DMS 273 (cell line): Measurements from ENCODE around the gene CELA2A.
"Not testable (repeated sequence)": the region's sequence is repeated elsewhere in the genome, so short reads cannot be mapped to it uniquely, and the experiment has no call there.

Experiments
- DNase-seq: peaks from one replicate; lab custom pipeline; 2025; ENCODE audit not compliant: unreplicated experiment; lab: John Stamatoyannopoulos, UW

CELA2A gene

DNA sequence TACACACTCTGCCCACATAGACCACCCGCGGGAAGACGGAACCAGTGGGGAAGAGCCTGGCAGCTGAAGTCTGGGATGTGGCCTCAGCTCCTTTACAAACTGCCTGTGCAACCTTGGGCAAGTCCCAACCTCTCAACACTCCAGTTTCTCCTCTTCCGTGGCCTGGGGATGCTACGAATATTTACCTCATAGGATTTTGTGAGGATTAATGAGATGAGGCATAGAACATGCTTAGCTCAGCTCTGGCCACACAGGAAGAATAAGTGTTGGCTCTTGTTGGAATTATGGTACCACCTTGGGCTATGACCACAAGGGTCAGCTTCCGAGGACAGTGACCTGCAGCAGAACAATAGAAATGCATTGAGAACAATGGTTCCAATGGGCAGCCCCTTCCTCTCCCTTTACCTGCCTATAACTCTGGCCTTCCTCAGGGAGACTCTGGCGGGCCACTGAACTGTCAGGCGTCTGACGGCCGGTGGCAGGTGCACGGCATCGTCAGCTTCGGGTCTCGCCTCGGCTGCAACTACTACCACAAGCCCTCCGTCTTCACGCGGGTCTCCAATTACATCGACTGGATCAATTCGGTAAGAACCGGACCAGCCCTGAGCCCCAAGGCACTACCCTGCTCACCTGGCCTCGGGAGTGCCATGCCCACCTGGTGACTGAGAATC is 10.6 kb downstream of the CELA2A start:
- not testable (repeated sequence) for DNase-seq

DNA sequence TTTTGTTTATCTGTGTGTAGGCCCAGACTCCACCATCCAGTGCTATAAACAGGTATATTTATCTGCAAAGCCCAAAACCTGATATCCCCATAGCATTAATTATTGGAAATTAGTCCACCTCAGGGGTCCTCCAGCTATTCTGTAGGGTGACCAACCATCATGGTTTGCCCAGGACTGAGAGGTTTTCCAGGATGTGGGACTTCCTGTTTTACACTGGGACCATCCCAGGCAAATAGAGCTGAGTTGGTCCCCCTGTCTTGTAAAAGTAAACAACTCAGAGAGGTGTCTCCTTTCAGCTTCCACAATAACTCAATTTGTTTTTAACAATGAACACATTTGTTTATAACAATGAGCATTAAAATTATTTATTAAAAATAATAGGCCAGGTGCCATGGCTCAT is 11.6 kb downstream of the CELA2A start:
- DNase-seq = no peak

DNA sequence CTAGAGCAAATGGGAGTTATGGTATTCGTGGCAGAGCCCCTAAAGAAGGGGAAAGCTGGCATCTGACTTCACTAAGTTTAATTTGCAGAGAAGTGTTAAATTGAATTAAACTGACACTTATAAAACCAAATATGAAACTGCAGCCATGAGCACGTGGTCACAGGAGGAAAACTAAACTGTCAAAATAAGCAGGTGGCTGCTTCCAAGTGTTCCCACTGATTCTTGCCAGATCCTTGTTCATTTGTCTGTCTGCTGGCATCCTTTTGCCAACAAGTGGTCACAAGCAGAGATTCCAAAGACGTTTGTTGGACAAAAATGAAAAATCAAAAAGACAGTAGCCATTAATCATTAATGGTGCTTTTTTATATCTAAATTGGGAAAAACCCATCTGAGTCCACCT is 12.8 kb downstream of the CELA2A start:
- peak; percentile 57 for DNase-seq

DNA sequence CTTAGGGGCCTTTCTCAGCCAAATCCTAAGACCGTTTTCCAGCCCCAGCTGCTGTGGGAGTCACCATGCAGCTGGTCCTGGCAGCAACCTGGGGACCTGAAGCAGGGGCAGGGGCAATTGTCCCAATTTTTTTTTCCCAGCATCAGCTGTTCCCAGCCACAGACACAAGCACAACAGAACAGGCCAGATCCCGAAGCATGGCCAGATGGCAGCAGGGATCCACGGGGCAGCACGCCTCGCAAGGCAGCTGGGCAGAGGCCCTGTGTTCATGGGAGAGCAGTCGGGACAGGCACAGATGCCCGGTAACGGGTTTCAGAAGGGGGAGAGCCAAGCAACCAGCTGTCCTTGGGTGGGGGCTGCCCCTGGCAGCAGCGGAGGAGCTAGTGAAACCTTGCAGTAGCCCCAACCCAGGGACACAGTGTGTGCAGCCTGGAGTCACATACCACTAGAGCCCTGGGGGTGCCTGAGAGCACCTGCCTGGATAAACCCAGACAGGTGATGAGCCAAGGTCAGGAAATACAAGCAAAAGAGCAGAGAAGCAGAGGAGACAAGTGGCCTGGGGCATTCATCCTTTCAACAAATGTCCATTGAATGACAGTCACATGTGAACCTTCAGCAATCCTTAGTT is 13.4 kb downstream of the CELA2A start:
- peak; percentile 95 for DNase-seq

DNA sequence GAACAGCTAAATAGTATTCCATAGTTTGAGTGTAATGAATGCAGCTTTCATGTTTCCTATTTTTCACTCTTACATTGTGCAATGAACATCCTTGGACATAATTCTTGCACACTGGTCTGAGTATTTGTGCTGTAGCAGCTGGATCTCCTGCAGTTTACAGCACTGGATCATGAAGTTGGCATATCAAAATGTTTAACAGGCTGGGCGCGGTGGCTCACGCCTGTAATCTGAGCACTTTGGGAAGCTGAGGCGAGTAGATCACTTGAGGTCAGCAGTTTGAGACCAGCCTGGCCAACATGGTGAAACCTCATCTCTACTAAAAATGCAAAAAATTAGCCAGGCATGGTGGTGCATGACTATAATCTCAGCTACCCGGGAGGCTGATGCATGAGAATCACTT is 14.5 kb downstream of the CELA2A start:
- not testable (repeated sequence) for DNase-seq

DNA sequence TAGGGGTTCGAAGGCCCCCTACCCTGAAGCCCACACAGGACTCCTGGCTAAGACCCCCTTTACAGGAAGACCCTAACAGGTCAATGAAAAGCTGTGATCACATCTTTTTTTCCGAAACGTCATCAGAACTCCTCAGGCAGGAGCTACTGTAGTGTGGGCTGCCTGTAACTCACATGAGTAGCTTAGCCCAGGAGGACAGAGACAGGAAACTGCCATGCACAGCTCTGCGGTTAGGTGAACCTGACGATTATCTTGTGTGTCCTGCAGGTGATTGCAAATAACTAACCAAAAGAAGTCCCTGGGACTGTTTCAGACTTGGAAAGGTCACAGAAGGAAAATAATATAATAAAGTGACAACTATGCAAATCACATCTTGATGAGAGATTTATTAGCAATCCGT is 15.2 kb downstream of the CELA2A start:
- DNase-seq = not testable (repeated sequence)

DNA sequence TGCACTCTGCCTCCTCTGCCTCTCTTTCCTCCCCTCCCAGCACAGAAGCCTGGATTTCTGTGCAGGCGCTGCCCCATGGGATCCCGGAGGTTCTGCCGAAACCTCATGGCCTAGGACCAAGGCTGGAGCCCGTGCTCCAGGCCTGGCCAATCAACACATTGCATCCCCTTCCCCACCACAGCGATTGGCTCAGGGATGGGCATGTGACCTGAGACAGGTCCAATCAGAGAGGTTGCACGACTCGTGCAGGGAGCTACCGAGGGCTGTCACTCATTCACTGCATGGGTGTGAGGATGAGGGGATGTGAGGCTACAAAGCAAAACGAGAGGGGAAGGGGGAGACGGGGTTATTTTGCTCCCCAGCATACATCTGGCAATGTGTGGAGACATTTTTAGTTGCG is 16.1 kb downstream of the CELA2A start:
- DNase-seq = no peak

DNA sequence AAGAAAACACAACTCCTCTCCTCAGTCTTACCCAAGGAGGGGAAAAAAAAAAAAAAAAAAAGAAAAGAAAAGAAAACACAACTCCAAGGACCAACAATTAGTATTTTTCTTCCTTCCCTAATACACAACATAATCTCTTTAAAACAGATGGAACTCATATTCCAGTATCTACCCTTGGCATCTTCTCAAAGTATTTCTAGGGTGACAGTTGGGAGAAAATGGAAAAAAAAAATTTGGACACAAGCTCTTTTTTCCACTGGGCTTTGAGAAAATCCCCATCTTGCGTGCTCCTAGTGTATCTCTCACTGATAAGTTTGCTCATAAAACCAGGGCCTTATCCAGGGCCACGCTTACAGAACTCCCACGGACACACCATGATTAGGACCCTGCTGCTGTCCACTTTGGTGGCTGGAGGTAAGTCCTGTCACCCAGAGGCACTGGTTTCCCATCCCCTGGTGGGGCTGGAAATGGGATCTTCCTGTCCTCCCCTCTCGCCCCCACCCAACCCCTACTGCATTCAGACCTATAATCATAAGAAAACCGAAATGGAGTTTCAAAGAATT is 19.3 kb downstream of the CELA2A start, which contains the start of gene CELA2B:
TSS of gene CELA2B (plus strand) at position 353 of the 563 bp plus-strand sequence. CDS start at position 375, 22 bp downstream.
- no peak for DNase-seq

DNA sequence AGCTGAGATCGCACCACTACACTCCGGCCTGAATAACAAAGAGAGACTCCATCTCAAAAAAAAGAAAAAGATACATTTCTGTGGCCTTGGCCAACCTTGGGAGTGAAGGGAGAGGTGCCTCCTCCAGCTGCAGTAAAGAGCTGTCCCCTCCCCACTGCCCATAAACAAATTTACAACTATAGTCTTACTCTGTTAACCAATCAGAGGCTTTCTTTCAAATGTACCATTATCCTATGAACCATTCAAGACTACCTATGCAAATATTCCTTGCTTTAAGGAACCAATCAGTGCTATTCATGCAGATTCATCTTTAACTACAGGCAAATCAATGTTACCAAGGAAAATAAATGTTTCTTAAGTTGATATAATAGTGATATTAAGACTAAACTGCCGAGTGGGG is 20.4 kb downstream of the CELA2A start:
- DNase-seq = no peak

DNA sequence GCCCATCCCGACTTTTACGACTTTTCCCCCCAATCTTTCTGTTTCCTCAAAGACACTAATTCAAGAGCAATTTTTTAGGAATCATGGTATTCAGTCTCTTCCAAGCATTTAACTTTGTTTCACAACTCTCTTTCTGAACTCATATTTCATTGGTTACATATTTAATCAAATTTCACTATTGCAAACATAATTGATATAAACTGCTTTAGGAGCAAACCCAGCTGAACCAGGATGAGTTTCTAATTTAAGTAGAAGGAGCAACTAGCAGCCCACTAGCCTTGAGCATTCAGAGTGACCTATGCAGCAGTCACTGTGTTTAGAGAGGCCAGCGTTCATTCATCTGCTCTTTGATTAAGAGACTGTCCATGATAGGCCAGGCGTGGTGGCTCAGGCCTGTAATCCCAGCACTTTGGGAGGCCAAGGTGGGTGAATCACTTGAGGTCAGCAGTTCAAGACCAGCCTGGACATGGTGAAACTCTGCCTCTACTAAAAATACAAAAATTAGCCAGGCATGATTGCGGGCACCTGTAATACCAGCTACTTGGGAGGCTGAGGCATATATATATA is 21.2 kb downstream of the CELA2A start:
- no peak for DNase-seq

DNA sequence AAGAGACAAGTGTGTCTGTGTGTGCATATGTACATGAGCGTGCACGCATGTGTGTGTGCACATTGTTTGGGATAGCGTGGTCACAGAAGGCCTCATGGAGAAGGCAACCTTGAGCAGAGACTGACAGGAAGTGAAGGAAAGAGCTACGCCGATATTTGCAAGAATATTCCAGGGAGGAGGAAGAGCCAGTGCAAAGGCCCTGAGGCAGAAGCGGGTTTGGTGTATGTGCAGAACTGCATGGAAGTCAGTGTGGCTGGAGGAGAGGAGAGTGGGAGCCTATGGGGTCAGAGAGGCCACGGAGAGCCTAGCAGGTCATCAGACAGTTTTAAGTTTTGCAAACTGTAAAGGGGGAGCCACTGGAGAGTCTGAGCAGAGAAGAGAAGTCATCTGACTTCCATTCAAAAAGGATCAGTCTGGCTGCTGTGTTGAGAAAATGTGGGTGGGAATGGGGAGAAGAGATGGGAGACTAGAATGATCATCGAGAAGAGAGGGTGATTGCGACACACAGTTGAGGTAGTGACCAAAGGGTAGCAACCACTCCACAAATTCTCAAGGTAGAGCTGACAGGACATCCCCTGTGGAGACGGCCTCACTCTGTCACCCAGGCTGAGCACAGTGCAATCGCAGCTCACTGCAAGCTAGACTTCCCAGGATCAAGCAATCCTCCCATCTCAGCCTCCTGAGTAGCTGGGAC is 23.3 kb downstream of the CELA2A start:
- DNase-seq = no peak

DNA sequence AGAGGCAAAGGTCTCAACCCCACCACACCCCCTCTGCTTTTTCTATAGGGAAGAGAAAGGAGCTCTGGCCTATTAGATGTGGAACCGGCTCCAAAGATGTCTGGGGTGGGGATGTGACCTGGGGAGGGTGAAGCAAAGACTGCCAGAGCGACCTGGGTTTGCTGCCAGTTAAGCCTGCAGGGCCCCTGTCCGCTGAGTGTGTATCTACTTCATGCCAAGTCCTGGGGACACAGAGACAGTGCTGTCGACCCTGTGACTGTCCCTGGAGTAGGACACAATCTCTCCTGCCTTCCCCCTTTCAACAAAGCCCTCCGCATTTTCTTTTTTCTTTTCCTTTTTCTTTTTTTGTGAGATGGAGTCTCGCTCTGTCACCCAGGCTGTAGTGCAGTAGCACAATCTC is 25.9 kb downstream of the CELA2A start:
- not testable (repeated sequence) for DNase-seq

DNA sequence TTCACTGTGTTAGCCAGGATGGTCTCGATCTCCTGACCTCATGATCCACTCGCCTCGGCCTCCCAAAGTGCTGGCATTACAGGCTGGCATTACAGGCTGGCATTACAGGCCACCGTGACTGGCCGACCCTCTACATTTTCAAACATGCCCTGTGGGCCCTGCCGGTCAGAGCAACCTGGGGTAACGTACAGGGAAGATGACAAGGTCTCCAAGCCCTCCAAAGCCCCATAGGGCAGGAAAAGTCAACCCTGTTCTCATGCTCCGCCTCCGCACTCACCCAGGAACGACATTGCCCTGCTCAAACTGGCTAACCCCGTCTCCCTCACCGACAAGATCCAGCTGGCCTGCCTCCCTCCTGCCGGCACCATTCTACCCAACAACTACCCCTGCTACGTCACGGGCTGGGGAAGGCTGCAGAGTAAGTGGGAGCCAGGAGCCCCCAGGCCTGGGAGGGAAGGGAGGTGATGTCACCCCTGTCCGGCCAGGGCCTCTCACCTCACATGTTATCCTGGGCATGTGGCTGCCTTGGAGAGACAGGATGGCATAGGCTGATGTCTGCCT is 26.5 kb downstream of the CELA2A start:
- not testable (repeated sequence) for DNase-seq

DNA sequence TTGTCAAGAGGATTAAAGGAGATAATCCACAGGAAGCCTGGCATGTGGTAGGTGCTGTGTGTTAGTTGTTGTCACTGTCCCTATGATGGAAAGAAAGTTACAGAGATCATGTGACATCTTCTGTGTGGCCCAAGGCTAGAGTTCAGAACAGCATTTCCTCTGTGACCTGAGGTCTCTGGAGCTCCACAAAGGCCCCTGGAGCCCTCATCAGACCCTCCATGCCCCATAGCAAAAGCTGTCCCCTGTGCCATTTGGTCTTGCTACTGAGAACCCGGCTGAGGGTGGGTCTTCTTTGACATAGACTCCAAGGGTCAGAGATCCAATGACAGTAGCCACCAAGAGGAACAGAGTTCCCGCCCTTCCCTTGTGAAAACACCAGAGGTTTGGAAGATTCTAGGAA is 27.4 kb downstream of the CELA2A start:
- DNase-seq = no peak

DNA sequence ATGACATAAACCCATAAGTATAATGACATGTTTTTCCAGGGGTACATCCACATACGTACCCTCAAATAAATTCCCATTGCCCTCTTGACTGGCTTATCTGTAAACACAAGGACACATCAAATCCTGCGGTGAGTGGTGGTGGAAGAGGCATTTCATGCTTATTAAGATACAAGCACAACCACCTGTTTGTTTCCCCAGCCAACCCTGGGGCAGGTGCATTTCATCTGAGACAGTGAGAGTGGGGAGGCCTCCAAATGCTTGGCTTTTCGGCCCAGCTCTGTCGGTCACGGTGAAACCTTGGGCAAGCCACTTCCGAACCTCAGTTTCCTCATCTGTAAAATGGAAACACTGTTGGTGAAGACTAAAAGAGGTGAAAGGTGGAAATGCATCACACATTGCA is 27.9 kb downstream of the CELA2A start:
- DNase-seq = not testable (repeated sequence)

DNA sequence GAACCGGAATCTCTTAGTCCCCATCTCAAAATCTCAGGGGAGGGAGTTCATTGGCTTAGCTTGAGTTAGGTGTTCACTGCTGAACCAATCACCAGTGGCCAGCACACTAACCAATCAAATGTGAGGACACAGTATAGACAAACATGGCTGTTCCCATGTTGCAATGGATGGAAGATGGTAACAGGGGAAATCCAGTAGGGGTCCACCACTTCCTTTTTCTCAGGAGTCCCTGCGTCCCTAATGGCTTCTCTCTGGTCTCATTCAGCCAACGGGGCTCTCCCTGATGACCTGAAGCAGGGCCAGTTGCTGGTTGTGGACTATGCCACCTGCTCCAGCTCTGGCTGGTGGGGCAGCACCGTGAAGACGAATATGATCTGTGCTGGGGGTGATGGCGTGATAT is 29.1 kb downstream of the CELA2A start:
- no peak for DNase-seq

DNA sequence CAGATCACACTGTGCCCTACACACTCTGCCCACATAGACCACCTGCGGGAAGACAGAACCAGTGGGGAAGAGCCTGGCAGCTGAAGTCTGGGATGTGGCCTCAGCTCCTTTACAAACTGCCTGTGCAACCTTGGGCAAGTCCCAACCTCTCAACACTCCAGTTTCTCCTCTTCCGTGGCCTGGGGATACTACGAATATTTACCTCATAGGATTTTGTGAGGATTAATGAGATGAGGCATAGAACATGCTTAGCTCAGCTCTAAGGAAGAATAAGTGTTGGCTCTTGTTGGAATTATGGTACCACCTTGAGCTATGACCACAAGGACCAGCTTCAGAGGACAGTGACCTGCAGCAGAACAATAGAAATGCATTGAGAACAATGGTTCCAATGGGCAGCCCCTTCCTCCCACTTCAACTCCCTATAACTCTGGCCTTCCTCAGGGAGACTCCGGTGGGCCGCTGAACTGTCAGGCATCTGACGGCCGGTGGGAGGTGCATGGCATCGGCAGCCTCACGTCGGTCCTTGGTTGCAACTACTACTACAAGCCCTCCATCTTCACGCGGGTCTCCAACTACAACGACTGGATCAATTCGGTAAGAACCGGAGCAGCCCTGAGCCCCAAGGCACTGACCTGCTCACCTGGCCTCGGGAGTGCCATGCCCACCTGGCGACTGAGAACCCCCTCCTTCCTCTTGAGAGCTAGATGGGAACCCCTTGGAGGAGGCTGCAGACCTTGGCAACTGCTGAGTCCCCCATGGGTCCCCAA is 30.5 kb downstream of the CELA2A start:
- not testable (repeated sequence) for DNase-seq

DNA sequence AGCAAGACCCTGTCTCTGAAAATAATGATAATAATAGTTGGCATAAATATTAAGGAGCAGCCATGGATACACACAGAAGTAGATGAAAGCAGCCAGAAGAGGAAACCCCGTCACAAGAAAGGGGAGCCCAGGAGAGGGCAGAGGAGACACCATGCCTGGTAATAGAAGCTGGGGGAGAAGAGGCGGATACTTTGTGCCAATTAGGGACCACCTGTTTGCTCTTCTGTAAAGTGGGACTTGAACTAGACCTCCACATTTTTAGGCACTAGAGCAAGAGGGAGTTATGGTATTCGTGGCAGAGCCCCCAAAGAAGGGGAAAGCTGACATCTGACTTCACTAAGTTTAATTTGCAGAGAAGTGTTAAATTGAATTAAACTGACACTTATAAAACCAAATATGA is 31.8 kb downstream of the CELA2A start:
- DNase-seq = peak; percentile 40

DNA sequence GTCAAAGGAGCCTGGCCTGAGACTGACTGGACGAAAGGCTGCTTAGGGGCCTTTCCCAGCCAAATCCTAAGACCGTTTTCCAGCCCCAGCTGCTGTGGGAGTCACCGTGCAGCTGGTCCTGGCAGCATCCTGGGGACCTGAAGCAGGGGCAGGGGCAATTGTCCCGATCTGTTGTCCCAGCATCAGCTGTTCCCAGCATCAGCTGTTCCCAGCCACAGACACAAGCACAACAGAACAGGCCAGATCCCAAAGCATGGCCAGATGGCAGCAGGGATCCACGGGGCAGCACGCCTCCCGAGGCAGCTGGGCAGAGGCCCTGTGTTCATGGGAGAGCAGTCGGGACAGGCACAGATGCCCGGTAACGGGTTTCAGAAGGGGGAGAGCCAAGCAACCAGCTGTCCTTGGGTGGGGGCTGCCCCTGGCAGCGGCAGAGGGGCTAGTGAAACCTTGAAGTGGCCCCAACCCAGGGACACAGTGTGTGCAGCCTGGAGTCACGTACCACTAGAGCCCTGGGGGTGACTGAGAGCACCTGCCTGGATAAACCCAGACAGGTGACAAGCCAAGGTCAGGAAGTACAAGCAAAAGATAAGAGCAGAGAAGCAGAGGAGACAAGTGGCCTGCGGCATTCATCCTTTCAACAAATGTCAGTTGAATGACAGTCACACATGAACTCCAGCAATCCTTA is 32.7 kb downstream of the CELA2A start:
- peak; percentile 94 for DNase-seq

DNA sequence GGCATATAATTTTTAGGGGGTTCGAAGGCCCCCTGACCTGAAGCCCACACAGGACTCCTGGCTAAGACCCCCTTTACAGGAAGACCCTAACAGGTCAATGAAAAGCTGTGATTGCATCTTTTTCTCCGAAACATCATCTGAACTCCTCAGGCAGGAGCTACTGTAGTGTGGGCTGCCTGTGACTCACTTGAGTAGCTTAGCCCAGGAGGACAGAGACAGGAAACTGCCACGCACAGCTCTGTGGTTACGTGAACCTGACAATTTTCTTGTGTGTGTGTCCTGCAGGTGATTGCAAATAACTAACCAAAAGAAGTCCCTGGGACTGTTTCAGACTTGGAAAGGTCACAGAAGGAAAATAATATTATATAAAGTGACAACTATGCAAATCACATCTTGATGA is 34.5 kb downstream of the CELA2A start:
- not testable (repeated sequence) for DNase-seq
